GM12864 (cell line): Measurements from ENCODE around the gene SFR1.

Experiments used
- DNase-seq: peaks from one replicate; pipeline ENCODE4 v3.0.0-alpha.2; 2011; ENCODE audit warnings: low read depth
- H3K4me3 ChIP-seq: 2 replicates; pipeline ENCODE4 v1.5.1; 2011; ENCODE audit warnings: mild to moderate bottlenecking, low read depth, low read length, control low read depth
- TF ChIP-seq, protein P1 (sequence below): IDR thresholded peaks from 2 replicates; pipeline ENCODE4 v1.5.1; 2011; ENCODE audit warnings: low read depth, mild to moderate bottlenecking, moderate library complexity, low read length, control low read depth, inconsistent platforms; ENCODE audit errors: missing control alignments

The SFR1 gene

DNA sequence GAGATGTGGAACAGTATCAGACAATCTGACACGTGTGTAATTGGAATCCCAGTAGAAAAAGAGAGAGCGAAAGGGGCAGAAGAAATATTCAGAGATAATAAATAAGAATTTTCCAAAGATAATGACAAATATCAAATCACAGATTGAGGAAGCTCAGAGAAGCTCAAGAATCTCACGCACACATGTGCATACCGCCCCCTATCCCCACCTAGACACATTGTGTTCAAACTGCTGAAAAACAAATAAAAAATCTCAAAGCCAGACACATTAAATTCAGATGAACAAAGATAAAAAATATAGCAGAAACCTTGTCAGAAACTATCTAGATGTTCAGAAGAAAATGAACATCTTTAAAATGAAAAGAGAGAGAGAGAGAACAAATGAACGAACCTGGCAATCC, 17.2 kb downstream of the SFR1 start:
- no peak overlapping the region for H3K4me3 ChIP-seq
- no peak for DNase-seq
- TF ChIP-seq, protein P1, sequence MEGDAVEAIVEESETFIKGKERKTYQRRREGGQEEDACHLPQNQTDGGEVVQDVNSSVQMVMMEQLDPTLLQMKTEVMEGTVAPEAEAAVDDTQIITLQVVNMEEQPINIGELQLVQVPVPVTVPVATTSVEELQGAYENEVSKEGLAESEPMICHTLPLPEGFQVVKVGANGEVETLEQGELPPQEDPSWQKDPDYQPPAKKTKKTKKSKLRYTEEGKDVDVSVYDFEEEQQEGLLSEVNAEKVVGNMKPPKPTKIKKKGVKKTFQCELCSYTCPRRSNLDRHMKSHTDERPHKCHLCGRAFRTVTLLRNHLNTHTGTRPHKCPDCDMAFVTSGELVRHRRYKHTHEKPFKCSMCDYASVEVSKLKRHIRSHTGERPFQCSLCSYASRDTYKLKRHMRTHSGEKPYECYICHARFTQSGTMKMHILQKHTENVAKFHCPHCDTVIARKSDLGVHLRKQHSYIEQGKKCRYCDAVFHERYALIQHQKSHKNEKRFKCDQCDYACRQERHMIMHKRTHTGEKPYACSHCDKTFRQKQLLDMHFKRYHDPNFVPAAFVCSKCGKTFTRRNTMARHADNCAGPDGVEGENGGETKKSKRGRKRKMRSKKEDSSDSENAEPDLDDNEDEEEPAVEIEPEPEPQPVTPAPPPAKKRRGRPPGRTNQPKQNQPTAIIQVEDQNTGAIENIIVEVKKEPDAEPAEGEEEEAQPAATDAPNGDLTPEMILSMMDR: peak; percentile 42

DNA sequence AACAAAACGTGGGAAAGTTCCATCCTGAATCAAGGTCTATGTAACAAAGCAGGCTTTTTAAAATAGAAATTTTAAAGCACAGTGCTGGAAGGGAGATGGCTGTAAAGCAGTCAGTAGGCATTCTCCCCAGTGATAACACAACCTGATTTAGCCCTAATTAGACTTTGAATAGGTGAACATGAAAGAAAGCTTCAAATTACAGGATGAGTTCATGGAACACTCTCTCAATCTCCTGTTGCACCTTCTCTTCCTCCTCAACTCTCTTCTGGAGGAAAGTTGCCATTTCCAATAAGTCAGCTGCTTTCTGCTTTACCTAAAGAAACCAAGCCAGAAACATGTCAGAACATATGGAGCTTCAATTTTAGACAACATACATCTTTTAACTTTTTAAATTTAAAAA, 20.1 kb downstream of the SFR1 start:
- TF ChIP-seq, protein P1: no peak
- H3K4me3 ChIP-seq: no peak overlapping the region
- DNase-seq: no peak

DNA sequence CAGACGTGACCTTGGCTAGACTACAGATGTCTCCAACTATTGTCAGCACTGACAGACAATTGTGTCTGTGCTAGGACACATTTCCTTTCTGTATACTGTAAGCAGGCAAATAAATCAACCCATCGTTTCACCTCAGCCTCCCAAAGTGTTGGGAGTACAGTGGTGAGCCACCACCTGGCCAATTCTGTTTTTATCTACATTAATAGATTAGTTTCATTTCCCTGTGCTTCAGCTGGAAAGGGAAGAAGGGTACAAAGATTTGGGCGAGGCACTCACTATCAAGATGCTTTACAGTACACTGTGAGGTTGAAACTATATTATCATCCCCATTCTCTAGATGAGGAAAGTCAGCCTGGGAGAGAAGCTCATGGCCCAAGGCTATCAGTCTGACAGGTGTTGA, 21.9 kb downstream of the SFR1 start:
- DNase-seq: no peak
- TF ChIP-seq, protein P1: no peak
- H3K4me3 ChIP-seq: no peak overlapping the region

DNA sequence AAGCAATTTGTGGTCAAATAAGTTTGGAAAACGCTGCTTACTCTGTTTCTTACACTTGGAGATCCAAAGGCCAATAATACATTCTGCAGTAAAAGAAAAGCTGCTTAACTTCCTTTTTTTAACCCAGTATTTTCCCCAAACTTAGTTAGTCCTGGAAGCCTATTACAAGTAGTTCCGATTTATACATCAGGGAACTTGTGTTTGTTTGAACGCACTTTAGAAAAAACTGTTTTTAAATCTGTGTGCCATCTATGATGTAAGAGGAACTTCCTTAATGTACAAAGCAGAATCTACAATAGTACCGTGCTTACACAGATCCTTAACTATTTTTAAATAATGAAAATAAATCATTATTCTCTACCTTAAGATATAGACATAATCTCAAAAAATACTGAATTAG, 23.0 kb downstream of the SFR1 start:
- DNase-seq: no peak
- H3K4me3 ChIP-seq: no peak overlapping the region
- TF ChIP-seq, protein P1: no peak

- TF ChIP-seq, protein P1: no peak
- no peak for DNase-seq
- no peak overlapping the region for H3K4me3 ChIP-seq
Measured at GRCh38 chr10:104146882-104147281, 24.9 kb downstream of the SFR1 start.

- no peak for DNase-seq
- no peak overlapping the region for H3K4me3 ChIP-seq
- TF ChIP-seq, protein P1: no peak
Measured at GRCh38 chr10:104150139-104150538, 28.2 kb downstream of the SFR1 start.

DNA sequence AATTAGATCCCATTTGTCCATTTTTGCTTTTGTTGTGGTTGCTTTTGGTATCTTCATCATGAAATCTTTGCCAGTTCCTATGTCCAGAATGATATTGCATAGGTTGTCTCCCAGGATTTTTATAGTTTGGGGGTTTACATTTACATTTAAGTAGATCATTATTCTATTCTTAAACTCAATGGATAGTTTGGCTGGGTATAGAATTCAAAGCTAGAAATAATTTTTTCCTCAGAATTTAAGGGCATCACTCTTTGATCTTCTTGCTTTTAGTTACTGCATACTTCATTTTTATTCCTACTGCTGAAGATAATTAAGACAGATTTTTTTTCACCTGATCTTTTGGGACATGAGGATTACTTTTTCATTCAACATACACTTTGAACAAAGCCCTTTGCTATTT, 29.8 kb downstream of the SFR1 start:
- TF ChIP-seq, protein P1: no peak
- H3K4me3 ChIP-seq: no peak overlapping the region
- no peak for DNase-seq
